Measurements from ENCODE around the gene ADAM19. TPM values are rescaled to one million over a fixed set of nuclear protein-coding genes. Genes with fewer than 3 reads are reported as not detected.

Gene ADAM19
- total RNA-seq, 1 donor, result 11.2 TPM

- no peak overlapping the region for H3K4me3 ChIP-seq (ENCODE audit: low read depth, low read length)
- no peak for DNase-seq (ENCODE audit: low read depth)
- no peak for TF ChIP-seq CTCF (IDR thresholded peaks at IDR 0.05; ENCODE audit: insufficient read depth, low read length)
These were observed 46.6 kb downstream of the ADAM19 start for GRCh38 chr5:157529002-157529401.

- no peak for DNase-seq (ENCODE audit: low read depth)
- no peak overlapping the region for H3K4me3 ChIP-seq (ENCODE audit: low read depth, low read length)
- TF ChIP-seq CTCF (IDR thresholded peaks at IDR 0.05; ENCODE audit: insufficient read depth, low read length), result no peak
These were observed 47.4 kb downstream of the ADAM19 start for GRCh38 chr5:157528036-157528632.

GRCh38 chr5:157524887-157525286, 50.7 kb downstream of the ADAM19 start:
- TF ChIP-seq CTCF (IDR thresholded peaks at IDR 0.05; ENCODE audit: insufficient read depth, low read length), result no peak
- no peak overlapping the region for H3K4me3 ChIP-seq (ENCODE audit: low read depth, low read length)
- no peak for DNase-seq (ENCODE audit: low read depth)

- DNase-seq (ENCODE audit: low read depth), result peak; percentile 37
- no peak for TF ChIP-seq CTCF (IDR thresholded peaks at IDR 0.05; ENCODE audit: insufficient read depth, low read length)
- H3K4me3 ChIP-seq (ENCODE audit: low read depth, low read length), result no peak overlapping the region
These were observed 51.6 kb downstream of the ADAM19 start for GRCh38 chr5:157523976-157524375.

- H3K4me3 ChIP-seq (ENCODE audit: low read depth, low read length), result no peak overlapping the region
- no peak for TF ChIP-seq CTCF (IDR thresholded peaks at IDR 0.05; ENCODE audit: insufficient read depth, low read length)
- no peak for DNase-seq (ENCODE audit: low read depth)
These were observed 53.9 kb downstream of the ADAM19 start for GRCh38 chr5:157521704-157522029.

- no peak overlapping the region for H3K4me3 ChIP-seq (ENCODE audit: low read depth, low read length)
- peak; percentile 45 for TF ChIP-seq CTCF (IDR thresholded peaks at IDR 0.05; ENCODE audit: insufficient read depth, low read length)
- peak; percentile 78 for DNase-seq (ENCODE audit: low read depth)
These were observed 54.5 kb downstream of the ADAM19 start for GRCh38 chr5:157520911-157521703.
